Epithelial cell of esophagus (primary cell): ENCODE measurements around the gene TTC9B.

Experiments used
- DNase-seq: peaks from one replicate; pipeline ENCODE4 v3.0.0; 2010; ENCODE audit warnings: low read depth
- H3K4me3 ChIP-seq: 2 replicates; pipeline ENCODE4 v1.5.1; 2011; ENCODE audit warnings: mild to moderate bottlenecking, low read length, control low read depth
- CTCF ChIP-seq: IDR thresholded peaks from 2 replicates; pipeline ENCODE4 v1.5.1; 2011; ENCODE audit warnings: low read depth, mild to moderate bottlenecking, low read length, control low read depth, inconsistent platforms; ENCODE audit not compliant: insufficient read depth; ENCODE audit errors: missing control alignments

Gene TTC9B

GRCh38 chr19:40217934-40218890 is at the start of gene TTC9B:
TTC9B (minus strand) TSS chr19:40218384; CDS start chr19:40218381, 3 bp downstream.
- TF ChIP-seq CTCF: no peak
- peak within 1 kb of the TSS; percentile 10 for H3K4me3 ChIP-seq
- no peak for DNase-seq

DNA sequence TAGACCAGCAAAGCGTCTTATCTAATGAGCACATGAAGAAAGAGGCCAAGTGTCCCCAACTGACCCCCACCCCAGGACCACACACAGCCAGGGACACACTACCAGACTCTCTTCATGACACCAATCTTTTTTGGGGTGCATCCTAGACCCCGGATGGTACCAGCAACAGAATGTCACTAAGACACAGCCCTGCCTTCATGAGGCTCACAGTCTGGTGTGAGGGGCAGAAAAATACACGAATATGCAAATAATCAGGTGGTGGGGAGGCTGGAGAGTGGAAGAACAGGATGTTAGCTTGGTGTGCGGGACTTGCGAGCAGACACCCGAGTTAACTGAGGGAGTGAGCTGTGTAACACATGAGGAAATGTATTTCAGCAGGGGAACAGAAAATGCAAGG is 49.4 kb upstream of the TTC9B start:
- no peak for TF ChIP-seq CTCF
- no peak for DNase-seq

GRCh38 chr19:40266912-40267600 is 48.9 kb upstream of the TTC9B start:
- TF ChIP-seq CTCF: no peak
- H3K4me3 ChIP-seq: no peak overlapping the region
- DNase-seq: no peak

More for the DNA sequence above, 49.4 kb upstream of the TTC9B start:
- H3K4me3 ChIP-seq: no peak overlapping the region

- DNase-seq: no peak
- TF ChIP-seq CTCF: no peak
- no peak overlapping the region for H3K4me3 ChIP-seq
Measured at GRCh38 chr19:40266119-40266518, 47.9 kb upstream of the TTC9B start.

DNA sequence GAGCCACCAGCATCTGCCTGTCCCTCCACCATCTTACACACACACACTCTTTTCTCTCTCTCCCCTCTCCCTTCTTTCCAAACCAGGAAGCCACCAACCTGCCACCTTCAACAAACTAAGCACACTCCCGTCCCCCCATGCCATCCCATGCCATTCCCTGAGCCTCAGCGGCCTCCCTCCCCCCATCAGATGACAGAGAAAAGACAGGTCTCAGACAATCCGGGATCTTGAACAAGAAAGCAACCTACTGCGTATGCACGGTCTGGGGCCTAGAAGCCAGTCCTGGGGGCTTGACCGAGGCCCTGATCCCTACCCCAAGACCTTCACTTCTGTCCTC is 47.5 kb upstream of the TTC9B start:
- H3K4me3 ChIP-seq: no peak overlapping the region
- DNase-seq: no peak
- TF ChIP-seq CTCF: no peak

DNA sequence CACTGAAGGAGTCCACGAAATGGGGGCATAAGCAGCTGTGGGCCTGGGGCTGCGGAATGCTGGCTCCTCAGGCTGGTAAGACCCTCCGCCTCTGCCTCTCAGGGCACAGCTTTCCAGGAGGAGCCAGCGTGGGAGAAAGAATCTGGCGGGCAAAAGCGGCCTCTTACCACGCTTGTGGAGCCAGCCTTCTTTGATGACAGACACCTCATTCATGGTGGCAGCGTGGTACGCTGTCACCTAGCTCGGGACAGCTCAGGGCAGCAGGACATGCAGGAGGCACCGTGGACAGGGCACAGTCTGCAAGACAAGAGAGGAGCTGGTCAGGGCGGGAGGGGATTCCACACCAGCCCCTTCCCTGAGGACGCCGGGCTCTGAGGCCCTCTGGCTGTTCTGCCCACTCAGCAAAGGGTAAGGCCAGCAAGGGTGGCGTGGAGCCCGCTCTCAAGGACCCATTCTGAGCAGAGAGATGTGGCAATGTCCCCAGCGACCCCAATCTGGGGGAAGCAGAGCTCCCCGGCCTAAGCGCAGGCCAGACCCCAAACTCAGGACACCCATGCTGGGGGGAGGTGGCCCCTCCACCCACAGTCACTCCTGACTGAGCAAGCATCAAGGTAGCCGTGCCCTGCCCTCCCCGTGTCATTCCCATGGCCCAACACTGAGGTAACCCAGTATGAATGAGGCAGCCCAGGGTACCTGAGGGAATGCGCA is 47.0 kb upstream of the TTC9B start:
- DNase-seq: no peak
- no peak overlapping the region for H3K4me3 ChIP-seq
- TF ChIP-seq CTCF: no peak
